NOMO-1 treated with DMSO at 0.1 percent for 48 hours (cell line): ENCODE data around the gene RIN2.

Experiments
- DNase-seq: peaks from one replicate; lab custom pipeline; 2025; ENCODE audit not compliant: unreplicated experiment; lab: John Stamatoyannopoulos, UW

Gene RIN2

GRCh38 chr20:19758133-19758500 lies at the start of gene RIN2:
RIN2 (plus strand) TSS chr20:19758258; CDS start chr20:19889602, 131,344 bp downstream.
- no peak for DNase-seq

- DNase-seq = no peak
Measured at GRCh38 chr20:19709635-19710335, 48.3 kb upstream of the RIN2 start.

- DNase-seq = no peak
Measured at GRCh38 chr20:19710336-19711120, 47.5 kb upstream of the RIN2 start.

GRCh38 chr20:19711126-19711525 lies 46.9 kb upstream of the RIN2 start:
- DNase-seq = no peak

GRCh38 chr20:19712721-19713260 lies 45.3 kb upstream of the RIN2 start:
- no peak for DNase-seq

GRCh38 chr20:19713822-19714578 lies 44.1 kb upstream of the RIN2 start:
- no peak for DNase-seq

GRCh38 chr20:19714579-19714840 lies 43.5 kb upstream of the RIN2 start:
- no peak for DNase-seq

- DNase-seq = no peak
Measured at GRCh38 chr20:19715986-19716385, 42.1 kb upstream of the RIN2 start.

- no peak for DNase-seq
Measured at GRCh38 chr20:19718880-19719279, 39.2 kb upstream of the RIN2 start.

- no peak for DNase-seq
Measured at GRCh38 chr20:19720991-19721390, 37.1 kb upstream of the RIN2 start.

- DNase-seq = no peak
Measured at GRCh38 chr20:19723051-19723450, 35.0 kb upstream of the RIN2 start.

- no peak for DNase-seq
Measured at GRCh38 chr20:19723813-19724430, 34.1 kb upstream of the RIN2 start.

- no peak for DNase-seq
Measured at GRCh38 chr20:19725373-19725772, 32.7 kb upstream of the RIN2 start.

- peak; percentile 64 for DNase-seq
Measured at GRCh38 chr20:19725814-19726525, 32.1 kb upstream of the RIN2 start.

- no peak for DNase-seq
Measured at GRCh38 chr20:19727251-19727847, 30.7 kb upstream of the RIN2 start.

- DNase-seq = no peak
Measured at GRCh38 chr20:19729672-19730071, 28.4 kb upstream of the RIN2 start.

GRCh38 chr20:19730706-19731105 lies 27.4 kb upstream of the RIN2 start:
- DNase-seq = no peak

- DNase-seq = no peak
Measured at GRCh38 chr20:19734811-19735210, 23.2 kb upstream of the RIN2 start.

- peak; percentile 71 for DNase-seq
Measured at GRCh38 chr20:19735446-19735845, 22.6 kb upstream of the RIN2 start.

- DNase-seq = peak; percentile 90
Measured at GRCh38 chr20:19737025-19737424, 21.0 kb upstream of the RIN2 start.
